K562 (cell line): ENCODE measurements around the gene SLC2A4RG. TPM values are rescaled to one million over a fixed set of nuclear protein-coding genes. Genes with fewer than 3 reads are reported as not detected.

Experiments
- ATF7 ChIP-seq: fragments of 450-650 bp; IDR thresholded peaks from 2 replicates; pipeline ENCODE4 v1.7.1; 2014; ENCODE audit warnings: mild to moderate bottlenecking, moderate library complexity
- CXXC5 ChIP-seq: fragments of 250-450 bp; sonication (Bioruptor Pico); IDR thresholded peaks from 2 replicates; pipeline ENCODE4 v1.8.0; 2022; ENCODE audit warnings: inconsistent platforms, mild to moderate bottlenecking, moderate library complexity
- FOSL1 ChIP-seq: fragments of 200-800 bp; sonication (Bioruptor generic); conservative IDR thresholded peaks from 2 replicates; pipeline ENCODE4 v1.6.1; 2016; ENCODE audit warnings: missing genetic modification characterization, missing compliant biosample characterization
- KLF1 ChIP-seq: fragments of 450-650 bp; IDR thresholded peaks from 2 replicates; pipeline ENCODE4 v1.6.1; 2016; ENCODE audit warnings: missing genetic modification characterization, missing compliant biosample characterization
- MAFK ChIP-seq: IDR thresholded peaks from 2 replicates; pipeline ENCODE4 v1.6.1; 2011; ENCODE audit warnings: low read length, improper control_type of control experiment
- MAZ ChIP-seq, 2 experiments: fragments of 450-650 bp in 1 of 2; sonication (generic) in 1 of 2; formaldehyde crosslinking; IDR thresholded peaks in 1 of 2; conservative IDR thresholded peaks in 1 of 2; 2 replicates each; pipeline versions ENCODE4 v1.4.0 to v1.5.0; 2020; ENCODE audit warnings: mild to moderate bottlenecking in 1 of 2, missing genetic modification reagents in 1 of 2
- NFE2L1 ChIP-seq: fragments of 450-650 bp; IDR thresholded peaks from 2 replicates; pipeline ENCODE4 v1.6.1; 2016; ENCODE audit warnings: missing genetic modification characterization, low read depth, mild to moderate bottlenecking, missing compliant biosample characterization, moderate library complexity, borderline replicate concordance
- RBM22 ChIP-seq: fragments of 200-400 bp; formaldehyde crosslinking; IDR thresholded peaks from 2 replicates; pipeline ENCODE4 v1.6.1; 2018; ENCODE audit warnings: low read length, low read depth; ENCODE audit not compliant: poor library complexity, severe bottlenecking
- SMAD1 ChIP-seq: fragments of 150-350 bp; IDR thresholded peaks from 2 replicates; pipeline ENCODE4 v1.6.1; 2014; ENCODE audit warnings: low read length, low read depth; ENCODE audit not compliant: partially characterized antibody
- SMAD2 ChIP-seq: fragments of 150-350 bp; IDR thresholded peaks from 2 replicates; pipeline ENCODE4 v1.6.1; 2014; ENCODE audit warnings: low read depth, mild to moderate bottlenecking, low read length
- SMARCA5 ChIP-seq: fragments of 450-650 bp; IDR thresholded peaks from 2 replicates; pipeline ENCODE4 v1.6.1; 2016
- SNRNP70 ChIP-seq: fragments of 200-400 bp; formaldehyde crosslinking; optimal IDR thresholded peaks from 2 replicates; pipeline ENCODE3; 2017; ENCODE audit warnings: low read depth, low read length
- U2AF2 ChIP-seq: fragments of 200-400 bp; formaldehyde crosslinking; optimal IDR thresholded peaks from 2 replicates; pipeline ENCODE3; 2017; ENCODE audit warnings: low read depth, mild to moderate bottlenecking, low read length
- ZBED1 ChIP-seq: IDR thresholded peaks from 2 replicates; pipeline ENCODE4 v1.6.1; 2014
- ZKSCAN8 ChIP-seq: fragments of 200-800 bp; sonication (Bioruptor generic); IDR thresholded peaks from 2 replicates; pipeline ENCODE4 v1.6.1; 2016; ENCODE audit warnings: missing genetic modification characterization, missing compliant biosample characterization
- ZNF282 ChIP-seq: sonication (generic); formaldehyde crosslinking; IDR thresholded peaks from 2 replicates; pipeline ENCODE4 v1.8.1; 2023; ENCODE audit warnings: missing genetic modification reagents
- ZNF561 ChIP-seq: fragments of 450-650 bp; formaldehyde crosslinking; conservative IDR thresholded peaks from 2 replicates; pipeline ENCODE4 v1.4.0; 2020; ENCODE audit warnings: mild to moderate bottlenecking, moderate library complexity
- ZNF696 ChIP-seq: fragments of 250-450 bp; sonication (Bioruptor Pico); conservative IDR thresholded peaks from 2 replicates; pipeline ENCODE4 v1.4.0; 2020; ENCODE audit warnings: mild to moderate bottlenecking, moderate library complexity
- ZNF778 ChIP-seq: fragments of 450-650 bp; formaldehyde crosslinking; IDR thresholded peaks from 2 replicates; pipeline ENCODE4 v1.4.0; 2020; ENCODE audit warnings: mild to moderate bottlenecking, moderate library complexity
- polyA plus RNA-seq, 8 experiments: library from polyadenylated mRNA; depleted of rRNA in 4 of 8; stranded (reverse) in 5 of 8; unstranded in 3 of 8; fragments of >200 nt; fragmentation: Nextera tagmentation in 2 of 8; fragmentation: Illumina TruSeq in 1 of 8; extraction: Ambion mirVana in 2 of 8; extraction: Trizol in 1 of 8; gene quantifications; 2 replicates each; pipeline versions ENCODE4 v1.2.1 to v1.2.3, GENCODE V29; 2011 to 2014; ENCODE audit warnings: inconsistent platforms in 1 of 8, missing spikeins in 1 of 8
- total RNA-seq, 7 experiments: library from RNA; depleted of rRNA in 6 of 7; stranded (reverse); fragments of >200 nt in 6 of 7; fragmentation: Illumina TruSeq in 2 of 7; extraction: Trizol in 2 of 7; gene quantifications; 2 replicates each; pipeline versions ENCODE4 v1.2.1 to v1.2.3, GENCODE V29; 2011 to 2021; ENCODE audit warnings: low replicate concordance in 1 of 7
- TF ChIP-seq, protein P1 (sequence below): fragments of 250-450 bp; sonication (Bioruptor Pico); IDR thresholded peaks from 2 replicates; pipeline ENCODE4 v1.4.0; 2020; ENCODE audit warnings: borderline replicate concordance
- TF ChIP-seq, protein P2 (sequence below): fragments of 450-650 bp; IDR thresholded peaks from 2 replicates; pipeline ENCODE4 v1.6.1; 2016; ENCODE audit warnings: low read depth

Gene SLC2A4RG
- total and polyA plus RNA-seq, 9 of the 15 experiments (the other 6 are each of a cell fraction or from before 2014, with no cell fraction given) = 0.34 to 97.3 (median 26.5) TPM

DNA sequence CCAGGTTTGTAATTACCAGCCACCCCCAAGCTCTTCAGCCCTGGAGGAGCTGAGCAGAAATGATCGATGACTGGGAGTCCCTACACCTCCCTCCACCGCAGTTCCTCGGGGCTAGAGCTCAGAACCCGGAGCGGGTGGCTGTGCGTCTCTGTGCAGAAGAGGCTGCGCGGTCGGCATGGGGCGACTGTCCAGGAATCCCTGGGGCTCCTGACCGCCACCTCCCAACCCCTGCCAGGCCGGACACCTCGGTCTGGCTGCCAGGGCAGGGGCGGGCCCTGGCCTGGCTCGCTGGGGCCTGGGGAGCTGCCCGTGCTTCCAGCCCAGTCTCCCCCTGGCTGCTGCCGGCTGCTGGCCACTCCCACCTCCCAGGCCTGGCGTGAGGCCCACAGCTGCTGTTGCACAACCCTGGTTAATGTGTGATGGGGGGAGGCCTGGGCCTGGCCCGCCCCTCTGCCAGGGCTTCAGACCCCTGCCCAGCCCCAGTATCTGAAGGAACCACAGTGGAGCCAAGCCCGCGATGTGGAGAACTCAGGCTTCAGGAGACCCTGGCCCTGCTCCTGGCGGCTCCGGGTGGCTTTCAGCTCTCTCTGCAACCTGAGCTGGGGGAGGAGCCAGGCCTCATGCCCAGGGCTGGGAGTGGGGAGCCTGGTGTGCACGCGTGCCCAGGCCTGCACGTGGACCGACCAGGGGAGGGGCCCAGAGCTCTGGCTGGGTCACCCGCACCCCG lies 1.2 kb downstream of the SLC2A4RG start (continued):
- TF ChIP-seq, protein P1, sequence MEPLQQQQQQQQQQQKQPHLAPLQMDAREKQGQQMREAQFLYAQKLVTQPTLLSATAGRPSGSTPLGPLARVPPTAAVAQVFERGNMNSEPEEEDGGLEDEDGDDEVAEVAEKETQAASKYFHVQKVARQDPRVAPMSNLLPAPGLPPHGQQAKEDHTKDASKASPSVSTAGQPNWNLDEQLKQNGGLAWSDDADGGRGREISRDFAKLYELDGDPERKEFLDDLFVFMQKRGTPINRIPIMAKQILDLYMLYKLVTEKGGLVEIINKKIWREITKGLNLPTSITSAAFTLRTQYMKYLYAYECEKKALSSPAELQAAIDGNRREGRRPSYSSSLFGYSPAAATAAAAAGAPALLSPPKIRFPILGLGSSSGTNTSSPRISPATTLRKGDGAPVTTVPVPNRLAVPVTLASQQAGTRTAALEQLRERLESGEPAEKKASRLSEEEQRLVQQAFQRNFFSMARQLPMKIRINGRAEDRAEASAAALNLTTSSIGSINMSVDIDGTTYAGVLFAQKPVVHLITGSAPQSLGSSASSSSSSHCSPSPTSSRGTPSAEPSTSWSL (CRISPR knock-in tag) = no peak
- TF ChIP-seq CXXC5 (no peak), KLF1 (tag) (no peak), SMAD2 (no peak), RBM22 (peak; percentile 54), SMAD1 (peak; percentile 24), ZBED1 (no peak), ZNF778 (CRISPR knock-in tag) (no peak), U2AF2 (no peak), ZNF282 (CRISPR knock-in tag) (no peak), ZNF696 (CRISPR knock-in tag) (no peak), ZNF561 (CRISPR knock-in tag) (no peak), SNRNP70 (no peak), MAFK (no peak), ZKSCAN8 (CRISPR knock-in tag) (no peak), NFE2L1 (no peak), SMARCA5 (no peak), ATF7 (peak; percentile 46), FOSL1 (no peak), MAZ (CRISPR knock-in tag; conservative IDR thresholded peaks at IDR 0.05 in 1 of 2, IDR thresholded peaks at IDR 0.05 in 1 of 2) (peak in 1 of 2 experiments; percentile 48; a peak in 3 of 4 replicates)
- TF ChIP-seq, protein P2, sequence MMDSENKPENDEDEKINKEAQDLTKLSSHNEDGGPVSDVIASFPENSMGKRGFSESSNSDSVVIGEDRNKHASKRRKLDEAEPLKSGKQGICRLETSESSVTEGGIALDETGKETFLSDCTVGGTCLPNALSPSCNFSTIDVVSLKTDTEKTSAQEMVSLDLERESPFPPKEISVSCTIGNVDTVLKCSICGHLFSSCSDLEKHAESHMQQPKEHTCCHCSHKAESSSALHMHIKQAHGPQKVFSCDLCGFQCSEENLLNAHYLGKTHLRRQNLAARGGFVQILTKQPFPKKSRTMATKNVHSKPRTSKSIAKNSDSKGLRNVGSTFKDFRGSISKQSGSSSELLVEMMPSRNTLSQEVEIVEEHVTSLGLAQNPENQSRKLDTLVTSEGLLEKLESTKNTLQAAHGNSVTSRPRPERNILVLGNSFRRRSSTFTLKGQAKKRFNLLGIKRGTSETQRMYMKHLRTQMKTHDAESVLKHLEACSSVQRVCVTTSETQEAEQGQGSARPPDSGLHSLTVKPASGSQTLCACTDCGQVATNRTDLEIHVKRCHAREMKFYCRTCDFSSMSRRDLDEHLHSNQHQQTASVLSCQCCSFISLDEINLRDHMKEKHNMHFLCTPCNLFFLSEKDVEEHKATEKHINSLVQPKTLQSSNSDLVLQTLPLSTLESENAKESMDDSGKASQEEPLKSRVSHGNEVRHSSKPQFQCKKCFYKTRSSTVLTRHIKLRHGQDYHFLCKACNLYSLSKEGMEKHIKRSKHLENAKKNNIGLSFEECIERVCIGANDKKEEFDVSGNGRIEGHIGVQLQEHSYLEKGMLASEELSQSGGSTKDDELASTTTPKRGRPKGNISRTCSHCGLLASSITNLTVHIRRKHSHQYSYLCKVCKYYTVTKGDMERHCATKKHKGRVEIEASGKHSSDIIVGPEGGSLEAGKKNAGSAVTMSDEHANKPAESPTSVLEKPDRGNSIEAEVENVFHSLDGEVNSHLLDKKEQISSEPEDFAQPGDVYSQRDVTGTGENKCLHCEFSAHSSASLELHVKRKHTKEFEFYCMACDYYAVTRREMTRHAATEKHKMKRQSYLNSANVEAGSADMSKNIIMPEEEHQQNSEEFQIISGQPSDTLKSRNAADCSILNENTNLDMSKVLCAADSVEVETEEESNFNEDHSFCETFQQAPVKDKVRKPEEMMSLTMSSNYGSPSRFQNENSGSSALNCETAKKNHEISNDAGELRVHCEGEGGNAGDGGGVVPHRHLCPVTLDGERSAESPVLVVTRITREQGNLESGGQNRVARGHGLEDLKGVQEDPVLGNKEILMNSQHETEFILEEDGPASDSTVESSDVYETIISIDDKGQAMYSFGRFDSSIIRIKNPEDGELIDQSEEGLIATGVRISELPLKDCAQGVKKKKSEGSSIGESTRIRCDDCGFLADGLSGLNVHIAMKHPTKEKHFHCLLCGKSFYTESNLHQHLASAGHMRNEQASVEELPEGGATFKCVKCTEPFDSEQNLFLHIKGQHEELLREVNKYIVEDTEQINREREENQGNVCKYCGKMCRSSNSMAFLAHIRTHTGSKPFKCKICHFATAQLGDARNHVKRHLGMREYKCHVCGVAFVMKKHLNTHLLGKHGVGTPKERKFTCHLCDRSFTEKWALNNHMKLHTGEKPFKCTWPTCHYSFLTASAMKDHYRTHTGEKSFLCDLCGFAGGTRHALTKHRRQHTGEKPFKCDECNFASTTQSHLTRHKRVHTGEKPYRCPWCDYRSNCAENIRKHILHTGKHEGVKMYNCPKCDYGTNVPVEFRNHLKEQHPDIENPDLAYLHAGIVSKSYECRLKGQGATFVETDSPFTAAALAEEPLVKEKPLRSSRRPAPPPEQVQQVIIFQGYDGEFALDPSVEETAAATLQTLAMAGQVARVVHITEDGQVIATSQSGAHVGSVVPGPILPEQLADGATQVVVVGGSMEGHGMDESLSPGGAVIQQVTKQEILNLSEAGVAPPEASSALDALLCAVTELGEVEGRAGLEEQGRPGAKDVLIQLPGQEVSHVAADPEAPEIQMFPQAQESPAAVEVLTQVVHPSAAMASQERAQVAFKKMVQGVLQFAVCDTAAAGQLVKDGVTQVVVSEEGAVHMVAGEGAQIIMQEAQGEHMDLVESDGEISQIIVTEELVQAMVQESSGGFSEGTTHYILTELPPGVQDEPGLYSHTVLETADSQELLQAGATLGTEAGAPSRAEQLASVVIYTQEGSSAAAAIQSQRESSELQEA = no peak
